ENCODE results near the gene PHKG2.

Gene PHKG2

DNA sequence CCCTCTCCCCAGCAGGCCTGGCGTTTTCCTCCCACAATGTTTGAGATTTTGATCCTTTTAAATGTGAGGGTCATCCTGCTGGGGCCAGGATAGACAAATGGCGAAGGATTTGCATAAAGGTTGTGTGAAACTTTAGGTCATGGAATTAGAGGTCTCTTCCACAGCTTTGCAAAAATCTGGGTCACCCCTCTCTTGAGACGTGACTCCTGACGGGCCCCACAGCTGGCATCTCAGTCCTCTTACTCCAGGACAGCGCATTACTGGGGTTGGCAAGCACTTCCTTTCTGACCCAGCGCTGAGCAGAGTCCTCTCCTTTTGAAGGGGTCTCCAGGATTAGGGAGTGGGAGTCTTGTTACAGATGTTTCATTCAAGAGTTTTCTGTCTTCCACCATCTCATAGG is 31.4 kb downstream of the PHKG2 start:
- H3F3A ChIP-seq (ENCODE audit: insufficient read depth, low read length), result no peaks in the 10 kb centered on the region
- H3K27ac ChIP-seq (ENCODE audit: low read length), result no peak overlapping the region
- no peak overlapping the region for H2AFZ ChIP-seq (ENCODE audit: low read length)
- H3K9ac ChIP-seq (ENCODE audit: low read length), result no peak overlapping the region
- DNase-seq, result no peak
- no peak overlapping the region for H3K4me2 ChIP-seq (ENCODE audit: low read depth, low read length)
- H3K27me3 ChIP-seq (replicated peaks; ENCODE audit: insufficient read depth, low read length), result no peaks in the 10 kb centered on the region
- H3K79me2 ChIP-seq (ENCODE audit: low read length), result no peaks in the 10 kb centered on the region
- H3K36me3 ChIP-seq (replicated peaks; ENCODE audit: insufficient read depth, low read length), result no peaks in the 10 kb centered on the region
- no peaks in the 10 kb centered on the region for H3K9me3 ChIP-seq (replicated peaks; ENCODE audit: insufficient read depth, low read length)
- no peaks in the 10 kb centered on the region for H3K9me2 ChIP-seq (replicated peaks; ENCODE audit: insufficient read depth, low read length)
- no peaks in the 10 kb centered on the region for H3K4me1 ChIP-seq (ENCODE audit: low read length)
- H4K20me1 ChIP-seq (ENCODE audit: insufficient read depth, low read length), result no peaks in the 10 kb centered on the region
- TF ChIP-seq EZH2 (optimal IDR thresholded peaks at IDR 0.05; ENCODE audit: low read depth, low read length) (no peak), EZH2phosphoT487 (IDR thresholded peaks at IDR 0.05; ENCODE audit: low read length) (no peak)
- no peak overlapping the region for H3K4me3 ChIP-seq (ENCODE audit: low read length)

DNA sequence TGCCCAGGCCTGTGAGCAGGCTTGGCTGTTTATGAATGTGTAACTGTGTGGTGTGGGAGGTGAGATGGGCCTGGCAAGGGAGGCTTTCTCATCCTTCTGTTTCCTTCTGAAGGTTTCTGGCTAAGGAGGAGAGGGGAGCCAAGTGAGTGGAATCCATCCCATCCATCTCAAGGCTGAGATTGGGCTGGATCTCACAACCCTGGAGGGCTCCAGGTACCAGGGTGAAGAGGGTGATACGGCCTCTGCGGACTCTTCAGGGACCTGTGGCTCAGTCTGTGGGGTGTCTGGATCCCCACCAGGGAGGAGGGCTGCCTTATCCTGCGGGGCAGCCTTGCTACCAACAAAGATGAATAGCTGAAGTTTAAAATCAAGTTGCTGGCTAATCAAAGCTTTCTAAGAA is 31.8 kb downstream of the PHKG2 start:
- no peaks in the 10 kb centered on the region for H3K9me2 ChIP-seq (replicated peaks; ENCODE audit: insufficient read depth, low read length)
- no peaks in the 10 kb centered on the region for H3K27me3 ChIP-seq (replicated peaks; ENCODE audit: insufficient read depth, low read length)
- no peak overlapping the region for H3K4me3 ChIP-seq (ENCODE audit: low read length)
- no peak overlapping the region for H3K9ac ChIP-seq (ENCODE audit: low read length)
- DNase-seq, result no peak
- TF ChIP-seq EZH2 (optimal IDR thresholded peaks at IDR 0.05; ENCODE audit: low read depth, low read length) (no peak), EZH2phosphoT487 (IDR thresholded peaks at IDR 0.05; ENCODE audit: low read length) (no peak)
- TF ChIP-seq, protein P1, sequence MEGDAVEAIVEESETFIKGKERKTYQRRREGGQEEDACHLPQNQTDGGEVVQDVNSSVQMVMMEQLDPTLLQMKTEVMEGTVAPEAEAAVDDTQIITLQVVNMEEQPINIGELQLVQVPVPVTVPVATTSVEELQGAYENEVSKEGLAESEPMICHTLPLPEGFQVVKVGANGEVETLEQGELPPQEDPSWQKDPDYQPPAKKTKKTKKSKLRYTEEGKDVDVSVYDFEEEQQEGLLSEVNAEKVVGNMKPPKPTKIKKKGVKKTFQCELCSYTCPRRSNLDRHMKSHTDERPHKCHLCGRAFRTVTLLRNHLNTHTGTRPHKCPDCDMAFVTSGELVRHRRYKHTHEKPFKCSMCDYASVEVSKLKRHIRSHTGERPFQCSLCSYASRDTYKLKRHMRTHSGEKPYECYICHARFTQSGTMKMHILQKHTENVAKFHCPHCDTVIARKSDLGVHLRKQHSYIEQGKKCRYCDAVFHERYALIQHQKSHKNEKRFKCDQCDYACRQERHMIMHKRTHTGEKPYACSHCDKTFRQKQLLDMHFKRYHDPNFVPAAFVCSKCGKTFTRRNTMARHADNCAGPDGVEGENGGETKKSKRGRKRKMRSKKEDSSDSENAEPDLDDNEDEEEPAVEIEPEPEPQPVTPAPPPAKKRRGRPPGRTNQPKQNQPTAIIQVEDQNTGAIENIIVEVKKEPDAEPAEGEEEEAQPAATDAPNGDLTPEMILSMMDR (IDR thresholded peaks at IDR 0.05; ENCODE audit: low read length), result no peak
- no peaks in the 10 kb centered on the region for H4K20me1 ChIP-seq (ENCODE audit: insufficient read depth, low read length)
- H3K36me3 ChIP-seq (replicated peaks; ENCODE audit: insufficient read depth, low read length), result no peaks in the 10 kb centered on the region
- H3K9me3 ChIP-seq (replicated peaks; ENCODE audit: insufficient read depth, low read length), result no peaks in the 10 kb centered on the region
- no peaks in the 10 kb centered on the region for H3F3A ChIP-seq (ENCODE audit: insufficient read depth, low read length)
- no peaks in the 10 kb centered on the region for H3K4me1 ChIP-seq (ENCODE audit: low read length)
- H2AFZ ChIP-seq (ENCODE audit: low read length), result no peak overlapping the region
- no peaks in the 10 kb centered on the region for H3K79me2 ChIP-seq (ENCODE audit: low read length)
- H3K4me2 ChIP-seq (ENCODE audit: low read depth, low read length), result no peak overlapping the region
- no peak overlapping the region for H3K27ac ChIP-seq (ENCODE audit: low read length)

DNA sequence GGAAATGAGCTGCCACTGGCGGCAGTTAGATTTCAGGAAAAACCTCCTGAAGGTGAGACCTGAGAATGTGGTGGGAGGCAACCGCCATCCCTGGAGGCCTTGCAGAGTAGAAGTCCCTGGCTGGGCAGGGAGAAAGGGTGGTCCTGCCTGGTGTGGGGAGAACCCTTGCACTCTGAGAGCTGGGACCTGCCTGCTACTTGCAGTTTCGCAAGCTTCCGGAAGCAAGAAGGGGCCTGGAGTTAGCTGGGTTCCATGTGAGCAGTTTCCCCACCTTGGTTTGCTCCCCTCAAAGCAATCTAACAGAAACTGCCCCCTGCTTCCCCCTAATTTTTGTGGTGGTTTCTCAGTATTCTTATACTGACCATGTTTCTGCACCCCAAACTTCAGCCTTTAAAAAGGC is 32.3 kb downstream of the PHKG2 start:
- H3K27me3 ChIP-seq (replicated peaks; ENCODE audit: insufficient read depth, low read length), result no peaks in the 10 kb centered on the region
- DNase-seq, result no peak
- no peak overlapping the region for H2AFZ ChIP-seq (ENCODE audit: low read length)
- H3K79me2 ChIP-seq (ENCODE audit: low read length), result no peaks in the 10 kb centered on the region
- H4K20me1 ChIP-seq (ENCODE audit: insufficient read depth, low read length), result no peaks in the 10 kb centered on the region
- no peak overlapping the region for H3K9ac ChIP-seq (ENCODE audit: low read length)
- no peaks in the 10 kb centered on the region for H3K36me3 ChIP-seq (replicated peaks; ENCODE audit: insufficient read depth, low read length)
- TF ChIP-seq EZH2 (optimal IDR thresholded peaks at IDR 0.05; ENCODE audit: low read depth, low read length) (no peak), EZH2phosphoT487 (IDR thresholded peaks at IDR 0.05; ENCODE audit: low read length) (no peak)
- TF ChIP-seq, protein P1 (IDR thresholded peaks at IDR 0.05; ENCODE audit: low read length), result no peak
- no peaks in the 10 kb centered on the region for H3F3A ChIP-seq (ENCODE audit: insufficient read depth, low read length)
- H3K4me1 ChIP-seq (ENCODE audit: low read length), result no peaks in the 10 kb centered on the region
- no peak overlapping the region for H3K4me3 ChIP-seq (ENCODE audit: low read length)
- no peaks in the 10 kb centered on the region for H3K9me2 ChIP-seq (replicated peaks; ENCODE audit: insufficient read depth, low read length)
- no peaks in the 10 kb centered on the region for H3K9me3 ChIP-seq (replicated peaks; ENCODE audit: insufficient read depth, low read length)
- no peak overlapping the region for H3K27ac ChIP-seq (ENCODE audit: low read length)
- H3K4me2 ChIP-seq (ENCODE audit: low read depth, low read length), result no peak overlapping the region

DNA sequence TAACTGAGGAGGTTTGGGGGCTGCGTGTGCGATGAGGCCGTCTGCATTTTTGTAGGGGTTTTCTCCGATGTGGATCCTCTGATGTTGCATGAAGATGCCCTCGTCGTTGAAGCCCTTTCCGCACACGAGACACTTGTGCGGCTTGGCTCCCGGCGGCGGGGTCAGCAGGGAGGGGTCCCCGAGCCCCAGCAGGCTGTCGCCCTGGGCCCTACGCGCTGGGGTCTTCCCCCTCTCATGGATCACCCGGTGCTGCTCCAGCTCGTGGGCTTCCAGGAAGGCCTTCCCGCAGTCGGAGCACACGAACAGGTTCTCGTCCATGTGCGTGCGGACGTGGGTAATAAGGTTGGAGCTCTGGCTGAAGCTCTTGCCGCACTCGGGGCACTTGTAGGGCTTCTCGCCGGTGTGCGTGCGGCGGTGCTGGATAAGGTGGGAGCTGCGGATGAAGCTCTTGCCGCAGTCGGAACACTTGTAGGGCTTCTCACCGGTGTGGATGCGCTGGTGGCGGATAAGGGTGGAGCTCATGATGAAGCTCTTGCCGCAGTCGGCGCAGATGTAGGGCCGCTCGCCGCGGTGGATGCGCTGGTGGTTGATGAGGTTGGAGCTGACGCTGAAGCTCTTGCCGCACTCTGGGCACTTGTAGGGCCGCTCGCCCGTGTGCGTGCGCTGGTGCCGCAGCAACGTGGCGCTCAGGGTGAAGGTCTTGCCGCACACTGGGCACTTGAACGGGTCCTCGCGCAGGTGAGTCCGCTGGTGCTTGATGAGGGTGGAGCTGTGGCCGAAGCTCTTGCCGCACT is 34.5 kb downstream of the PHKG2 start:
- TF ChIP-seq EZH2 (optimal IDR thresholded peaks at IDR 0.05; ENCODE audit: low read depth, low read length), result no peak
- no peak for TF ChIP-seq EZH2phosphoT487 (IDR thresholded peaks at IDR 0.05; ENCODE audit: low read length)
- TF ChIP-seq, protein P1 (IDR thresholded peaks at IDR 0.05; ENCODE audit: low read length), result no peak
- H2AFZ ChIP-seq (ENCODE audit: low read length), result no peak overlapping the region
- H3K4me1 ChIP-seq (ENCODE audit: low read length), result no peaks in the 10 kb centered on the region
- no peak overlapping the region for H3K27ac ChIP-seq (ENCODE audit: low read length)
- no peaks in the 10 kb centered on the region for H4K20me1 ChIP-seq (ENCODE audit: insufficient read depth, low read length)
- no peaks in the 10 kb centered on the region for H3K9me2 ChIP-seq (replicated peaks; ENCODE audit: insufficient read depth, low read length)
- no peaks in the 10 kb centered on the region for H3K9me3 ChIP-seq (replicated peaks; ENCODE audit: insufficient read depth, low read length)
- DNase-seq, result no peak
- no peak overlapping the region for H3K4me3 ChIP-seq (ENCODE audit: low read length)
- no peaks in the 10 kb centered on the region for H3F3A ChIP-seq (ENCODE audit: insufficient read depth, low read length)
- H3K27me3 ChIP-seq (replicated peaks; ENCODE audit: insufficient read depth, low read length), result no peaks in the 10 kb centered on the region
- no peaks in the 10 kb centered on the region for H3K36me3 ChIP-seq (replicated peaks; ENCODE audit: insufficient read depth, low read length)
- no peak overlapping the region for H3K4me2 ChIP-seq (ENCODE audit: low read depth, low read length)
- H3K9ac ChIP-seq (ENCODE audit: low read length), result no peak overlapping the region
- no peaks in the 10 kb centered on the region for H3K79me2 ChIP-seq (ENCODE audit: low read length)
